ENCODE data around the gene IL31RA. TPM values are rescaled to one million over a fixed set of nuclear protein-coding genes. Genes with fewer than 3 reads are reported as not detected.

The IL31RA gene
- total RNA-seq, 1 experiment from 2014 or later, result not detected

DNA sequence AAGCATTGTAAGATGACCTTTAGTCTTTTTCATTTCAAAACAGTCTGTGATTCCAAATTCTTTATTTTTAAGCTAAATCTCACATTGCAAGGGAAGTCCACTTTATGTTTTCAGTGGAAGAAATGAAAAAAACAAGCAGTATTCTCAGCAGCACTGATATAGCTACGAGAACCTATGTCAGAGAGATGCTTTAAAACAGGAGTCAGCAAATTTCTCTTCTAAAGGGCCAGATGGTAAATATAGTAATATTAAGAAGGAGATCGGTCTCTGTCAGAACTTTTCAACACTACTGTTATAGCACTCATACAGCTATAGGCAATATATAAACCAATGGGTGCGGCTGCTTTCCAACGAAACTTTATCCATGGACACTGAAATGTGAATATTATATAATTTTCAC is 18.7 kb downstream of the IL31RA start:
- no peaks in the 10 kb centered on the region for H3K27me3 Mint-ChIP-seq (ENCODE audit: low read depth)
- no peak overlapping the region for H3K27ac Mint-ChIP-seq
- CTCF ChIA-PET, result no interaction called here
- TF ChIP-seq, protein P1, sequence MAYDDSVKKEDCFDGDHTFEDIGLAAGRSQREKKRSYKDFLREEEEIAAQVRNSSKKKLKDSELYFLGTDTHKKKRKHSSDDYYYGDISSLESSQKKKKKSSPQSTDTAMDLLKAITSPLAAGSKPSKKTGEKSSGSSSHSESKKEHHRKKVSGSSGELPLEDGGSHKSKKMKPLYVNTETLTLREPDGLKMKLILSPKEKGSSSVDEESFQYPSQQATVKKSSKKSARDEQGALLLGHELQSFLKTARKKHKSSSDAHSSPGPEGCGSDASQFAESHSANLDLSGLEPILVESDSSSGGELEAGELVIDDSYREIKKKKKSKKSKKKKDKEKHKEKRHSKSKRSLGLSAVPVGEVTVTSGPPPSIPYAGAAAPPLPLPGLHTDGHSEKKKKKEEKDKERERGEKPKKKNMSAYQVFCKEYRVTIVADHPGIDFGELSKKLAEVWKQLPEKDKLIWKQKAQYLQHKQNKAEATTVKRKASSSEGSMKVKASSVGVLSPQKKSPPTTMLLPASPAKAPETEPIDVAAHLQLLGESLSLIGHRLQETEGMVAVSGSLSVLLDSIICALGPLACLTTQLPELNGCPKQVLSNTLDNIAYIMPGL (CRISPR knock-in tag; IDR thresholded peaks at IDR 0.05), result no peak
- no peak for TF ChIP-seq IRF2 (CRISPR knock-in tag; IDR thresholded peaks at IDR 0.05; ENCODE audit: borderline replicate concordance, low read depth)
- TF ChIP-seq GTF2I (CRISPR knock-in tag; conservative IDR thresholded peaks at IDR 0.05), result no peak
- TF ChIP-seq, protein P2, sequence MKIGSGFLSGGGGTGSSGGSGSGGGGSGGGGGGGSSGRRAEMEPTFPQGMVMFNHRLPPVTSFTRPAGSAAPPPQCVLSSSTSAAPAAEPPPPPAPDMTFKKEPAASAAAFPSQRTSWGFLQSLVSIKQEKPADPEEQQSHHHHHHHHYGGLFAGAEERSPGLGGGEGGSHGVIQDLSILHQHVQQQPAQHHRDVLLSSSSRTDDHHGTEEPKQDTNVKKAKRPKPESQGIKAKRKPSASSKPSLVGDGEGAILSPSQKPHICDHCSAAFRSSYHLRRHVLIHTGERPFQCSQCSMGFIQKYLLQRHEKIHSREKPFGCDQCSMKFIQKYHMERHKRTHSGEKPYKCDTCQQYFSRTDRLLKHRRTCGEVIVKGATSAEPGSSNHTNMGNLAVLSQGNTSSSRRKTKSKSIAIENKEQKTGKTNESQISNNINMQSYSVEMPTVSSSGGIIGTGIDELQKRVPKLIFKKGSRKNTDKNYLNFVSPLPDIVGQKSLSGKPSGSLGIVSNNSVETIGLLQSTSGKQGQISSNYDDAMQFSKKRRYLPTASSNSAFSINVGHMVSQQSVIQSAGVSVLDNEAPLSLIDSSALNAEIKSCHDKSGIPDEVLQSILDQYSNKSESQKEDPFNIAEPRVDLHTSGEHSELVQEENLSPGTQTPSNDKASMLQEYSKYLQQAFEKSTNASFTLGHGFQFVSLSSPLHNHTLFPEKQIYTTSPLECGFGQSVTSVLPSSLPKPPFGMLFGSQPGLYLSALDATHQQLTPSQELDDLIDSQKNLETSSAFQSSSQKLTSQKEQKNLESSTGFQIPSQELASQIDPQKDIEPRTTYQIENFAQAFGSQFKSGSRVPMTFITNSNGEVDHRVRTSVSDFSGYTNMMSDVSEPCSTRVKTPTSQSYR (CRISPR knock-in tag; IDR thresholded peaks at IDR 0.05), result no peak
- TF ChIP-seq, protein P3, sequence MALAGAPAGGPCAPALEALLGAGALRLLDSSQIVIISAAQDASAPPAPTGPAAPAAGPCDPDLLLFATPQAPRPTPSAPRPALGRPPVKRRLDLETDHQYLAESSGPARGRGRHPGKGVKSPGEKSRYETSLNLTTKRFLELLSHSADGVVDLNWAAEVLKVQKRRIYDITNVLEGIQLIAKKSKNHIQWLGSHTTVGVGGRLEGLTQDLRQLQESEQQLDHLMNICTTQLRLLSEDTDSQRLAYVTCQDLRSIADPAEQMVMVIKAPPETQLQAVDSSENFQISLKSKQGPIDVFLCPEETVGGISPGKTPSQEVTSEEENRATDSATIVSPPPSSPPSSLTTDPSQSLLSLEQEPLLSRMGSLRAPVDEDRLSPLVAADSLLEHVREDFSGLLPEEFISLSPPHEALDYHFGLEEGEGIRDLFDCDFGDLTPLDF (CRISPR knock-in tag; IDR thresholded peaks at IDR 0.05), result no peak
- no peak for TF ChIP-seq ZNF416 (CRISPR knock-in tag; IDR thresholded peaks at IDR 0.05)
- no peak for TF ChIP-seq ZNF138 (CRISPR knock-in tag; conservative IDR thresholded peaks at IDR 0.05)
- TF ChIP-seq, protein P4, sequence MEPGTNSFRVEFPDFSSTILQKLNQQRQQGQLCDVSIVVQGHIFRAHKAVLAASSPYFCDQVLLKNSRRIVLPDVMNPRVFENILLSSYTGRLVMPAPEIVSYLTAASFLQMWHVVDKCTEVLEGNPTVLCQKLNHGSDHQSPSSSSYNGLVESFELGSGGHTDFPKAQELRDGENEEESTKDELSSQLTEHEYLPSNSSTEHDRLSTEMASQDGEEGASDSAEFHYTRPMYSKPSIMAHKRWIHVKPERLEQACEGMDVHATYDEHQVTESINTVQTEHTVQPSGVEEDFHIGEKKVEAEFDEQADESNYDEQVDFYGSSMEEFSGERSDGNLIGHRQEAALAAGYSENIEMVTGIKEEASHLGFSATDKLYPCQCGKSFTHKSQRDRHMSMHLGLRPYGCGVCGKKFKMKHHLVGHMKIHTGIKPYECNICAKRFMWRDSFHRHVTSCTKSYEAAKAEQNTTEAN (CRISPR knock-in tag; IDR thresholded peaks at IDR 0.05), result no peak
- POLR2A ChIA-PET, result no interaction called here
- H3K4me1 Mint-ChIP-seq, result no peaks in the 10 kb centered on the region
- H3K4me3 Mint-ChIP-seq, result no peak overlapping the region
- H3K9me3 Mint-ChIP-seq, result no peaks in the 10 kb centered on the region; the same call in 1 of the 2 replicates
- ATAC-seq (no peak), DNase-seq (ENCODE audit: low spot score) (no peak)
- H3K36me3 Mint-ChIP-seq, result no peaks in the 10 kb centered on the region

DNA sequence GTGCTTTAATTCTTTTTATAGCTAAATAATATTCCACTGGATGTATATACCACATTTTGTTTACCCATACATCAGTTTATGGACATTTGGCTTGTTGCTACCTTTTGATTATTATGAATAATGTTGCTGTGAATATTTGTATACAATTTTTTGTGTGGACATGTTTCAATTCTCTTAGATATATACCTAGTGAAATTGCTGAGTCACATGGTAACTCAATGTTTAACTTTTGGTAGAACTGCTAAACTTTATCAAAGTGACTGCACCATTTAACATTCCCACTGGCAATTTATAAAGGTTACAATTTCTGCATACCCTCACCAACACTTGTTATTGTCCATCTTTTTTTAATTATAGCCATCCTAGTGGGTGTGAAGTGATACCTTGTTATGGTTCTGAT is 22.1 kb downstream of the IL31RA start:
- Mint-ChIP-seq H3K27ac (no peak overlapping the region), H3K9me3 (no peaks in the 10 kb centered on the region), H3K4me3 (no peak overlapping the region), H3K27me3 (ENCODE audit: low read depth) (no peaks in the 10 kb centered on the region), H3K4me1 (no peaks in the 10 kb centered on the region), H3K36me3 (no peaks in the 10 kb centered on the region)
- TF ChIP-seq GABPB1 (CRISPR knock-in tag; IDR thresholded peaks at IDR 0.05) (no peak), GRHL2 (CRISPR knock-in tag; IDR thresholded peaks at IDR 0.05; ENCODE audit: insufficient replicate concordance, severe bottlenecking) (no peak), SMAD4 (CRISPR knock-in tag; IDR thresholded peaks at IDR 0.05) (no peak), TCF7 (CRISPR knock-in tag; IDR thresholded peaks at IDR 0.05; ENCODE audit: low read depth) (no peak)
- TF ChIP-seq, protein P5, sequence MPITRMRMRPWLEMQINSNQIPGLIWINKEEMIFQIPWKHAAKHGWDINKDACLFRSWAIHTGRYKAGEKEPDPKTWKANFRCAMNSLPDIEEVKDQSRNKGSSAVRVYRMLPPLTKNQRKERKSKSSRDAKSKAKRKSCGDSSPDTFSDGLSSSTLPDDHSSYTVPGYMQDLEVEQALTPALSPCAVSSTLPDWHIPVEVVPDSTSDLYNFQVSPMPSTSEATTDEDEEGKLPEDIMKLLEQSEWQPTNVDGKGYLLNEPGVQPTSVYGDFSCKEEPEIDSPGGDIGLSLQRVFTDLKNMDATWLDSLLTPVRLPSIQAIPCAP (CRISPR knock-in tag; IDR thresholded peaks at IDR 0.05), result no peak
- POLR2A ChIA-PET, result no interaction called here
- CTCF ChIA-PET, result no interaction called here
- ATAC-seq, result no peak
- DNase-seq (ENCODE audit: low spot score), result no peak

DNA sequence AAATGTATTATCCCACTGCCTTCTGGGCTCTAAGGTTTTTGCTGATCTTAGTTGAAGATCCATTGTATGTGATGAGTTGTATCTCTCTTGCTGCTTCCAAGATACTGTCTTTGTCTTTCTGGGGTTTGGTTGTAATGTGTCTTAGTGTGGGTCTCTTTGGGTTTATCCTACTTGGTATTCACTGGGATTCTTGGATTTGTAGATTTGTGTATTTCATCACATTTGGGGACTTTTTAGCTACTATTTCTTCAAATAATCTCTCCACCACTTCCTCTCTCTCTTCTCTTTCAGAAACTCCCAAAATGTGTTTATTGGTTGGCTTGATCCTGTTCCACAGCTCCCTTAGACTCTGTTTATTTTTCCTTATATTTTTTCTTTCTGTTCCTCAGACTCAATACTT is 26.5 kb downstream of the IL31RA start:
- no peak overlapping the region for H3K27ac Mint-ChIP-seq
- DNase-seq (ENCODE audit: low spot score) (no peak), ATAC-seq (no peak)
- ChIA-PET CTCF (interaction anchor here (0.5 kb wide), 1 partner anchor 1199 kb away, joined by 4 read pairs; no protein-coding TSS in a partner anchor), POLR2A (no interaction called here)
- no peaks in the 10 kb centered on the region for H3K27me3 Mint-ChIP-seq (ENCODE audit: low read depth)
- no peak overlapping the region for H3K4me3 Mint-ChIP-seq
- no peaks in the 10 kb centered on the region for H3K9me3 Mint-ChIP-seq
- no peaks in the 10 kb centered on the region for H3K4me1 Mint-ChIP-seq
- H3K36me3 Mint-ChIP-seq, result no peaks in the 10 kb centered on the region
- TF ChIP-seq, protein P6, sequence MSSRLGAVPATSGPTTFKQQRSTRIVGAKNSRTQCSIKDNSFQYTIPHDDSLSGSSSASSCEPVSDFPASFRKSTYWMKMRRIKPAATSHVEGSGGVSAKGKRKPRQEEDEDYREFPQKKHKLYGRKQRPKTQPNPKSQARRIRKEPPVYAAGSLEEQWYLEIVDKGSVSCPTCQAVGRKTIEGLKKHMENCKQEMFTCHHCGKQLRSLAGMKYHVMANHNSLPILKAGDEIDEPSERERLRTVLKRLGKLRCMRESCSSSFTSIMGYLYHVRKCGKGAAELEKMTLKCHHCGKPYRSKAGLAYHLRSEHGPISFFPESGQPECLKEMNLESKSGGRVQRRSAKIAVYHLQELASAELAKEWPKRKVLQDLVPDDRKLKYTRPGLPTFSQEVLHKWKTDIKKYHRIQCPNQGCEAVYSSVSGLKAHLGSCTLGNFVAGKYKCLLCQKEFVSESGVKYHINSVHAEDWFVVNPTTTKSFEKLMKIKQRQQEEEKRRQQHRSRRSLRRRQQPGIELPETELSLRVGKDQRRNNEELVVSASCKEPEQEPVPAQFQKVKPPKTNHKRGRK (CRISPR knock-in tag; IDR thresholded peaks at IDR 0.05; ENCODE audit: borderline replicate concordance), result no peak
- TF ChIP-seq, protein P7, sequence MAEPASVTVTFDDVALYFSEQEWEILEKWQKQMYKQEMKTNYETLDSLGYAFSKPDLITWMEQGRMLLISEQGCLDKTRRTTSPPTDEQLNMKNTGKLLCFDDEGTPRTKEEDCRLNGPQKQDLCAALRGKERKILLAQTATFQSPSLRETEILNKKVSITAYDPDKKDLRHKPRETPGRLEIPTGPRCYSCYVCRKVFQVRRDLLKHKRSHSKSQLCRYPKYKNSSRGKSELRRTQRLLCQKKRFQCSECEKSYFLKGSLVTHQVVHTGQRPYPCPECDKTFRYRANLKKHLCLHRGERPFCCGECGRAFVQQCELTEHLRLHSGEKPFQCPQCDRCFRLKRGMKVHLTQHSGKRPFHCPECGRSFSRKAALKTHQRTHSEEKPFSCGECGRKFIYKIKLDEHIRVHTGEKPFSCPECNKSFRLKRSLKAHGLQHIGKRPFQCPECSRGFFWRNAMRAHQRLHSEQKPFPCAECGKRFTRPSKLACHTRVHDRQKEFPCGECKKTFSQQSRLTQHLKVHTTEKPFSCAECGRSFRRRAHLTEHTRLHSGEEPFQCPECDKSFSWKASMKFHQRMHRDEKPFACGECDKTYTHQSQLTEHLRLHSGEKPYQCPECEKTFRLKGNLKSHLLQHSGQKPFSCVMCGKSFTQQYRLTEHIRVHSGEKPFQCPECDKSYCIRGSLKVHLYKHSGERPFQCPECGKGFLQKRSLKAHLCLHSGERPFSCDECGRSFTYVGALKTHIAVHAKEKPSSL (CRISPR knock-in tag; conservative IDR thresholded peaks at IDR 0.05), result no peak
- TF ChIP-seq NR1H2 (CRISPR knock-in tag; IDR thresholded peaks at IDR 0.05), result no peak
- no peak for TF ChIP-seq ATF1 (CRISPR knock-in tag; IDR thresholded peaks at IDR 0.05)
- no peak for TF ChIP-seq CBFB (CRISPR knock-in tag; IDR thresholded peaks at IDR 0.05; ENCODE audit: low read depth)

Data from WTC11 (cell line).